Tibial nerve (tissue), 4 donors: ENCODE results near the gene MATR3.

Experiments used
- EP300 ChIP-seq, 2 donors: sonication (generic); formaldehyde crosslinking; IDR thresholded peaks; one replicate each; pipeline ENCODE4 v1.6.1; 2017; ENCODE audit warnings: antibody characterized with exemption in 2 of 2, mild to moderate bottlenecking in 1 of 2
- POLR2A ChIP-seq, 2 donors: fragments of 450-650 bp; IDR thresholded peaks; one replicate each; pipeline ENCODE4 v1.6.1; 2017; ENCODE audit warnings: antibody characterized with exemption in 2 of 2, mild to moderate bottlenecking in 2 of 2, moderate library complexity in 2 of 2
- TF ChIP-seq, protein P1 (sequence below), 5 experiments: fragments of 200-600 bp in 3 of 5; fragments of 450-650 bp in 2 of 5; sonication (generic) in 3 of 5; IDR thresholded peaks; one replicate each; pipeline ENCODE4 v1.5.1; 2016 to 2019; ENCODE audit warnings: antibody characterized with exemption in 5 of 5, mild to moderate bottlenecking in 3 of 5, moderate library complexity in 2 of 5

DNA sequence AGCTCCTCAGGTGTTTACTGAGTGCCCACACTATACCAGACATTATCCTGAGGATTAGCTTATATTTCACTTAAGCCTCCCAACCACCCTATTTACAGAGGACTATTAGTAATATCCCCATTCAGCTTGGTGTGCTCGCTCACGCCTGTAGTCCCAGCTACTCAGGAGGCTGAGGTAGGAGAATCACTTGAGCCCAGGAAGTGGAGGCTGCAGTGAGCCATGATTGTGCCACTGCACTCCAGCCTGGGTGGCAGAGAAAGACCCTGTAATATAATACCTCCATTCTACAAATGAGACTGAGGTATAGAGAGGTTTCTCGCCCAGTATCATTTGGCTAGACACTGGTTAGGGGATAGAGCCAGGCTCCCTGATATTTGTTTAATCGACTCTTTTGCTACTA is 18.0 kb upstream of the MATR3 start:
- TF ChIP-seq, protein P1, sequence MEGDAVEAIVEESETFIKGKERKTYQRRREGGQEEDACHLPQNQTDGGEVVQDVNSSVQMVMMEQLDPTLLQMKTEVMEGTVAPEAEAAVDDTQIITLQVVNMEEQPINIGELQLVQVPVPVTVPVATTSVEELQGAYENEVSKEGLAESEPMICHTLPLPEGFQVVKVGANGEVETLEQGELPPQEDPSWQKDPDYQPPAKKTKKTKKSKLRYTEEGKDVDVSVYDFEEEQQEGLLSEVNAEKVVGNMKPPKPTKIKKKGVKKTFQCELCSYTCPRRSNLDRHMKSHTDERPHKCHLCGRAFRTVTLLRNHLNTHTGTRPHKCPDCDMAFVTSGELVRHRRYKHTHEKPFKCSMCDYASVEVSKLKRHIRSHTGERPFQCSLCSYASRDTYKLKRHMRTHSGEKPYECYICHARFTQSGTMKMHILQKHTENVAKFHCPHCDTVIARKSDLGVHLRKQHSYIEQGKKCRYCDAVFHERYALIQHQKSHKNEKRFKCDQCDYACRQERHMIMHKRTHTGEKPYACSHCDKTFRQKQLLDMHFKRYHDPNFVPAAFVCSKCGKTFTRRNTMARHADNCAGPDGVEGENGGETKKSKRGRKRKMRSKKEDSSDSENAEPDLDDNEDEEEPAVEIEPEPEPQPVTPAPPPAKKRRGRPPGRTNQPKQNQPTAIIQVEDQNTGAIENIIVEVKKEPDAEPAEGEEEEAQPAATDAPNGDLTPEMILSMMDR (IDR thresholded peaks at IDR 0.05), result no peak
- no peak for TF ChIP-seq EP300 (IDR thresholded peaks at IDR 0.05)
- TF ChIP-seq POLR2A (IDR thresholded peaks at IDR 0.05), result no peak
